Activated naive CD4-positive, alpha-beta T cell treated with anti-CD3 and anti-CD28 coated beads, Interleukin-2, amount 50 U/mL, for 24 hours (primary cell): ENCODE measurements around the gene NTRK1.

ENCODE experiments used
- H3K27ac Mint-ChIP-seq: one replicate; pipeline ENCODE4 v1.8.0; 2021; ENCODE audit warnings: mild to moderate bottlenecking, mixed read lengths
- H3K27me3 Mint-ChIP-seq: one replicate; pipeline ENCODE4 v1.8.0; 2021; ENCODE audit warnings: mixed read lengths
- H3K36me3 Mint-ChIP-seq: one replicate; pipeline ENCODE4 v1.8.0; 2021; ENCODE audit warnings: mixed read lengths
- H3K4me1 Mint-ChIP-seq: one replicate; pipeline ENCODE4 v1.8.0; 2021; ENCODE audit warnings: mixed read lengths
- H3K4me3 Mint-ChIP-seq: one replicate; pipeline ENCODE4 v1.8.0; 2021; ENCODE audit warnings: mild to moderate bottlenecking, mixed read lengths
- H3K9me3 Mint-ChIP-seq: one replicate; pipeline ENCODE4 v1.8.0; 2021; ENCODE audit warnings: mixed read lengths

Gene NTRK1

GRCh38 chr1:156845055-156845952, 15.4 kb upstream of the NTRK1 start:
- Mint-ChIP-seq H3K9me3 (no peaks in the 10 kb centered on the region), H3K4me1 (peaks cover 36% of the 10 kb centered on the region), H3K4me3 (peak overlapping the region; percentile 73), H3K27me3 (peaks cover 33% of the 10 kb centered on the region), H3K36me3 (no peaks in the 10 kb centered on the region), H3K27ac (no peak overlapping the region)

- H3K4me1 Mint-ChIP-seq = peaks cover 36% of the 10 kb centered on the region
- no peaks in the 10 kb centered on the region for H3K36me3 Mint-ChIP-seq
- no peaks in the 10 kb centered on the region for H3K9me3 Mint-ChIP-seq
- peak overlapping the region; percentile 51 for H3K27ac Mint-ChIP-seq
- peaks cover 29% of the 10 kb centered on the region for H3K27me3 Mint-ChIP-seq
- no peak overlapping the region for H3K4me3 Mint-ChIP-seq
These were observed 14.6 kb upstream of the NTRK1 start for GRCh38 chr1:156845953-156846545.

GRCh38 chr1:156846643-156847042, 14.0 kb upstream of the NTRK1 start:
- H3K4me3 Mint-ChIP-seq = no peak overlapping the region
- H3K4me1 Mint-ChIP-seq = peaks cover 36% of the 10 kb centered on the region
- H3K36me3 Mint-ChIP-seq = no peaks in the 10 kb centered on the region
- H3K9me3 Mint-ChIP-seq = no peaks in the 10 kb centered on the region
- H3K27ac Mint-ChIP-seq = no peak overlapping the region
- H3K27me3 Mint-ChIP-seq = peaks cover 28% of the 10 kb centered on the region

GRCh38 chr1:156847591-156848460, 12.8 kb upstream of the NTRK1 start:
- H3K27ac Mint-ChIP-seq = no peak overlapping the region
- H3K36me3 Mint-ChIP-seq = no peaks in the 10 kb centered on the region
- H3K27me3 Mint-ChIP-seq = peaks cover 22% of the 10 kb centered on the region
- H3K9me3 Mint-ChIP-seq = no peaks in the 10 kb centered on the region
- peaks cover 36% of the 10 kb centered on the region for H3K4me1 Mint-ChIP-seq
- peak overlapping the region; percentile 8 for H3K4me3 Mint-ChIP-seq

GRCh38 chr1:156848461-156849150, 12.1 kb upstream of the NTRK1 start:
- H3K36me3 Mint-ChIP-seq = no peaks in the 10 kb centered on the region
- peak overlapping the region; percentile 47 for H3K4me3 Mint-ChIP-seq
- H3K4me1 Mint-ChIP-seq = peaks cover 36% of the 10 kb centered on the region
- H3K27ac Mint-ChIP-seq = no peak overlapping the region
- H3K9me3 Mint-ChIP-seq = no peaks in the 10 kb centered on the region
- H3K27me3 Mint-ChIP-seq = peaks cover 16% of the 10 kb centered on the region

- H3K36me3 Mint-ChIP-seq = no peaks in the 10 kb centered on the region
- H3K27ac Mint-ChIP-seq = no peak overlapping the region
- peaks cover 32% of the 10 kb centered on the region for H3K4me1 Mint-ChIP-seq
- H3K4me3 Mint-ChIP-seq = peak overlapping the region; percentile 47
- H3K9me3 Mint-ChIP-seq = no peaks in the 10 kb centered on the region
- H3K27me3 Mint-ChIP-seq = peaks cover 11% of the 10 kb centered on the region
These were observed 11.5 kb upstream of the NTRK1 start for GRCh38 chr1:156849151-156849496.

GRCh38 chr1:156851779-156852417, 8.8 kb upstream of the NTRK1 start:
- H3K4me1 Mint-ChIP-seq = peaks cover 18% of the 10 kb centered on the region
- H3K27me3 Mint-ChIP-seq = peaks cover 3% of the 10 kb centered on the region
- H3K36me3 Mint-ChIP-seq = no peaks in the 10 kb centered on the region

GRCh38 chr1:156852418-156852874, 8.2 kb upstream of the NTRK1 start:
- Mint-ChIP-seq H3K4me1 (peaks cover 14% of the 10 kb centered on the region), H3K36me3 (no peaks in the 10 kb centered on the region), H3K27ac (no peak overlapping the region), H3K27me3 (peaks cover 2% of the 10 kb centered on the region), H3K9me3 (no peaks in the 10 kb centered on the region), H3K4me3 (no peak overlapping the region)

More at GRCh38 chr1:156851779-156852417, 8.8 kb upstream of the NTRK1 start:
- no peak overlapping the region for H3K27ac Mint-ChIP-seq
- H3K4me3 Mint-ChIP-seq = no peak overlapping the region
- no peaks in the 10 kb centered on the region for H3K9me3 Mint-ChIP-seq

GRCh38 chr1:156853761-156854160, 6.9 kb upstream of the NTRK1 start:
- H3K4me3 Mint-ChIP-seq = no peak overlapping the region
- H3K9me3 Mint-ChIP-seq = no peaks in the 10 kb centered on the region
- peaks cover 6% of the 10 kb centered on the region for H3K27me3 Mint-ChIP-seq
- no peaks in the 10 kb centered on the region for H3K36me3 Mint-ChIP-seq
- peaks cover 9% of the 10 kb centered on the region for H3K4me1 Mint-ChIP-seq
- no peak overlapping the region for H3K27ac Mint-ChIP-seq

GRCh38 chr1:156854634-156855033, 6.0 kb upstream of the NTRK1 start:
- no peak overlapping the region for H3K4me3 Mint-ChIP-seq
- peaks cover 6% of the 10 kb centered on the region for H3K27me3 Mint-ChIP-seq
- no peaks in the 10 kb centered on the region for H3K9me3 Mint-ChIP-seq
- H3K36me3 Mint-ChIP-seq = no peaks in the 10 kb centered on the region
- peaks cover 5% of the 10 kb centered on the region for H3K4me1 Mint-ChIP-seq
- H3K27ac Mint-ChIP-seq = no peak overlapping the region

- H3K9me3 Mint-ChIP-seq = no peaks in the 10 kb centered on the region
- H3K36me3 Mint-ChIP-seq = no peaks in the 10 kb centered on the region
- no peak overlapping the region for H3K4me3 Mint-ChIP-seq
- peaks cover 10% of the 10 kb centered on the region for H3K4me1 Mint-ChIP-seq
- H3K27me3 Mint-ChIP-seq = peaks cover 10% of the 10 kb centered on the region
- no peak overlapping the region for H3K27ac Mint-ChIP-seq
These were observed 4.3 kb upstream of the NTRK1 start for GRCh38 chr1:156856282-156856785.

GRCh38 chr1:156857532-156857931, 3.1 kb upstream of the NTRK1 start:
- Mint-ChIP-seq H3K4me1 (peaks cover 14% of the 10 kb centered on the region), H3K27me3 (peaks cover 19% of the 10 kb centered on the region), H3K27ac (no peak overlapping the region), H3K4me3 (no peak overlapping the region), H3K36me3 (no peaks in the 10 kb centered on the region), H3K9me3 (no peaks in the 10 kb centered on the region)

- H3K27ac Mint-ChIP-seq = no peak overlapping the region
These were observed 2.1 kb upstream of the NTRK1 start for GRCh38 chr1:156858555-156858956.

GRCh38 chr1:156858959-156859522, 1.6 kb upstream of the NTRK1 start, which contains the start of gene INSRR:
TSS of gene INSRR (minus strand) at chr1:156859117. CDS start at chr1:156858621, 496 bp downstream.
- no peak within 1 kb of the TSS for H3K27ac Mint-ChIP-seq
- H3K36me3 Mint-ChIP-seq = no peaks in the 10 kb centered on the region
- H3K9me3 Mint-ChIP-seq = no peaks in the 10 kb centered on the region
- peaks cover 18% of the 10 kb centered on the region for H3K4me1 Mint-ChIP-seq
- peaks cover 32% of the 10 kb centered on the region for H3K27me3 Mint-ChIP-seq
- H3K4me3 Mint-ChIP-seq = peak within 1 kb of the TSS; percentile 78

More at GRCh38 chr1:156858555-156858956, 2.1 kb upstream of the NTRK1 start:
- Mint-ChIP-seq H3K27me3 (peaks cover 28% of the 10 kb centered on the region), H3K4me1 (peaks cover 18% of the 10 kb centered on the region), H3K36me3 (no peaks in the 10 kb centered on the region), H3K9me3 (no peaks in the 10 kb centered on the region), H3K4me3 (peak overlapping the region; percentile 56)
